ENCODE measurements around the gene ACAP3. TPM values are rescaled to one million over a fixed set of nuclear protein-coding genes. Genes with fewer than 3 reads are reported as not detected.

The ACAP3 gene
- total RNA-seq, 1 donor from 2014 or later = 10.7 TPM

- H3K79me2 ChIP-seq (ENCODE audit: low read depth) = no peaks in the 10 kb centered on the region
- no peak overlapping the region for H3K4me3 Mint-ChIP-seq
- peak overlapping the region; percentile 34 for H3K4me3 ChIP-seq
- H3F3A ChIP-seq (ENCODE audit: low read depth) = peaks cover 60% of the 10 kb centered on the region
- H3K4me2 ChIP-seq = peak overlapping the region; percentile 69
- H3K9me3 ChIP-seq (ENCODE audit: low read depth) = no peaks in the 10 kb centered on the region
- H3K27me3 Mint-ChIP-seq (ENCODE audit: insufficient read depth, low read depth) = peaks cover 22% of the 10 kb centered on the region
- H3K27me3 ChIP-seq = peaks cover 35% of the 10 kb centered on the region
- no peak overlapping the region for H2AFZ ChIP-seq (replicated peaks)
- H3K9ac ChIP-seq = no peak overlapping the region
- no peaks in the 10 kb centered on the region for H3K9me3 Mint-ChIP-seq
- H3K36me3 ChIP-seq = no peaks in the 10 kb centered on the region
- H3K4me1 Mint-ChIP-seq = peaks cover 38% of the 10 kb centered on the region
- no peak overlapping the region for H3K27ac Mint-ChIP-seq
- peaks cover 3% of the 10 kb centered on the region for H3K36me3 Mint-ChIP-seq
- no peak overlapping the region for H3K27ac ChIP-seq
- peak; percentile 67 for DNase-seq (ENCODE audit: low spot score)
- peaks cover 60% of the 10 kb centered on the region for H3K4me1 ChIP-seq
- TF ChIP-seq CTCF (IDR thresholded peaks at IDR 0.05) (no peak), EZH2phosphoT487 (IDR thresholded peaks at IDR 0.05) (no peak), EZH2 (IDR thresholded peaks at IDR 0.05) (no peak)
- H4K20me1 ChIP-seq (ENCODE audit: low read depth) = peaks cover 36% of the 10 kb centered on the region
Observed at GRCh38 chr1:1355416-1355815, 47.7 kb upstream of the ACAP3 start.

GRCh38 chr1:1354271-1355247 is 46.8 kb upstream of the ACAP3 start:
- Histone ChIP-seq H3K9ac (no peak overlapping the region), H4K20me1 (ENCODE audit: low read depth) (peaks cover 36% of the 10 kb centered on the region), H3K9me3 (ENCODE audit: low read depth) (no peaks in the 10 kb centered on the region), H3K27me3 (peaks cover 35% of the 10 kb centered on the region), H3K79me2 (ENCODE audit: low read depth) (no peaks in the 10 kb centered on the region), H3K4me1 (peaks cover 51% of the 10 kb centered on the region), H3K36me3 (no peaks in the 10 kb centered on the region), H3K4me2 (peak overlapping the region; percentile 69), H3F3A (ENCODE audit: low read depth) (peaks cover 53% of the 10 kb centered on the region), H3K4me3 (peak overlapping the region; percentile 34), H2AFZ (replicated peaks) (no peak overlapping the region), H3K27ac (no peak overlapping the region)
- H3K9me3 Mint-ChIP-seq = no peaks in the 10 kb centered on the region
- peaks cover 3% of the 10 kb centered on the region for H3K36me3 Mint-ChIP-seq
- no peak for DNase-seq (ENCODE audit: low spot score)
- H3K4me3 Mint-ChIP-seq = peak overlapping the region; percentile 83
- H3K27me3 Mint-ChIP-seq (ENCODE audit: insufficient read depth, low read depth) = peaks cover 22% of the 10 kb centered on the region
- H3K4me1 Mint-ChIP-seq = peaks cover 34% of the 10 kb centered on the region
- TF ChIP-seq CTCF (IDR thresholded peaks at IDR 0.05) (no peak), EZH2 (IDR thresholded peaks at IDR 0.05) (peak; percentile 91), EZH2phosphoT487 (IDR thresholded peaks at IDR 0.05) (peak; percentile 89)
- peak overlapping the region; percentile 76 for H3K27ac Mint-ChIP-seq

- no peak overlapping the region for H3K27ac ChIP-seq
- Mint-ChIP-seq H3K27ac (no peak overlapping the region), H3K4me3 (peak overlapping the region; percentile 48), H3K9me3 (no peaks in the 10 kb centered on the region), H3K4me1 (peaks cover 28% of the 10 kb centered on the region), H3K27me3 (ENCODE audit: insufficient read depth, low read depth) (peaks cover 18% of the 10 kb centered on the region), H3K36me3 (peaks cover 3% of the 10 kb centered on the region)
- peak overlapping the region; percentile 69 for H3K4me2 ChIP-seq
- no peak for DNase-seq (ENCODE audit: low spot score)
- no peak overlapping the region for H3K9ac ChIP-seq
- no peaks in the 10 kb centered on the region for H3K36me3 ChIP-seq
- H3K27me3 ChIP-seq = peaks cover 35% of the 10 kb centered on the region
- no peaks in the 10 kb centered on the region for H3K9me3 ChIP-seq (ENCODE audit: low read depth)
- H2AFZ ChIP-seq (replicated peaks) = no peak overlapping the region
- peaks cover 41% of the 10 kb centered on the region for H3K4me1 ChIP-seq
- peaks cover 37% of the 10 kb centered on the region for H4K20me1 ChIP-seq (ENCODE audit: low read depth)
- peak overlapping the region; percentile 34 for H3K4me3 ChIP-seq
- peaks cover 49% of the 10 kb centered on the region for H3F3A ChIP-seq (ENCODE audit: low read depth)
- peaks cover 3% of the 10 kb centered on the region for H3K79me2 ChIP-seq (ENCODE audit: low read depth)
- TF ChIP-seq CTCF (IDR thresholded peaks at IDR 0.05) = no peak
- TF ChIP-seq EZH2 (IDR thresholded peaks at IDR 0.05) = no peak
- no peak for TF ChIP-seq EZH2phosphoT487 (IDR thresholded peaks at IDR 0.05)
Observed at GRCh38 chr1:1353389-1354151, 45.8 kb upstream of the ACAP3 start.

Measured in neural progenitor cell (in vitro differentiated cells).